ENCODE measurements around the gene SMYD3. TPM values are rescaled to one million over a fixed set of nuclear protein-coding genes. Genes with fewer than 3 reads are reported as not detected.
"Not testable (repeated sequence)": the region's sequence is repeated elsewhere in the genome, so short reads cannot be mapped to it uniquely, and the experiment has no call there.

The SMYD3 gene
- total and polyA plus RNA-seq, 2 of the 4 experiments (the other 2 are of a cell fraction) = 26.5 to 37.6 TPM

DNA sequence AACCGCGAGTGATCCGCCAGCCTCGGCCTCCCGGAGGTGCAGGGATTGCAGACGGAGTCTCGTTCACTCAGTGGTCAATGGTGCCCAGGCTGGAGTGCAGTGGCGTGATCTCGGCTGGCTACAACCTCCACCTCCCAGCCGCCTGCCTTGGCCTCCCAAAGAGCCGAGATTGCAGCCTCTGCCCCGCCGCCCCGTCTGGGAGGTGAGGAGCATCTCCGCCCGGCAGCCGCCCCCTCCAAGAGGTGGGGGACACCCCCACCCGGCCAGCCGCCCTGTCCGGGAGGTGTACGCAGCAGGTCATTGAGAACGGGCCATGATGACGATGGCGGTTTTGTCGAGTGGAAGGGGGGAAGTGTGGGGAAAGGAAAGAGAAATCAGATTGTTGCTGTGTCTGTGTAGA is 732.1 kb downstream of the SMYD3 start:
- H4K91ac ChIP-seq (ENCODE audit: insufficient read depth, low read depth, low read length); H3K9me1 ChIP-seq (ENCODE audit: insufficient read depth, low read length); H2AK9ac ChIP-seq (replicated peaks; ENCODE audit: low read depth, low read length, poor library complexity); H4K20me1 ChIP-seq (ENCODE audit: insufficient read depth, low read length); H3K9ac ChIP-seq (ENCODE audit: low read depth, low read length); H3K18ac ChIP-seq (ENCODE audit: low read depth, low read length); H2AFZ ChIP-seq (replicated peaks; ENCODE audit: low read length, poor library complexity); POLR2A ChIA-PET (ENCODE audit: unreplicated experiment); CTCF ChIA-PET; dilution Hi-C loops (cut with HindIII; ENCODE audit: low sequenced_read_pairs, unreplicated experiment); in situ Hi-C loops (cut with MboI; ENCODE audit: low sequenced_read_pairs); DNase-seq; H3K27ac ChIP-seq (ENCODE audit: insufficient read depth, low read length); H2BK5ac ChIP-seq (ENCODE audit: low read depth, low read length, poor library complexity, severe bottlenecking); H4K8ac ChIP-seq (ENCODE audit: low read depth in 2 of 2, low read length in 2 of 2); H2BK20ac ChIP-seq (ENCODE audit: low read depth, low read length); ATAC-seq (ENCODE audit: low read depth); H4K5ac ChIP-seq (ENCODE audit: low read depth, low read length); H2BK120ac ChIP-seq (ENCODE audit: low read depth, low read length); H3K23ac ChIP-seq (ENCODE audit: low read depth, low read length); H3K36me3 ChIP-seq (ENCODE audit: control insufficient read depth, insufficient read depth, low read length); H2BK15ac ChIP-seq (ENCODE audit: low read depth, low read length); H2AK5ac ChIP-seq (ENCODE audit: low read depth, low read length); H3K4me1 ChIP-seq (ENCODE audit: control insufficient read depth, insufficient read depth, low read length); H3K4me3 ChIP-seq (ENCODE audit: insufficient read depth, low read depth, low read length); H3K4me2 ChIP-seq (ENCODE audit: low read depth, low read length); H3K79me1 ChIP-seq (ENCODE audit: low read depth in 1 of 2, low read length in 2 of 2); H3K14ac ChIP-seq (replicated peaks; ENCODE audit: low read depth, low read length); H3K9me3 ChIP-seq (ENCODE audit: control insufficient read depth, insufficient read depth, low read length); H3K4ac ChIP-seq (ENCODE audit: low read depth, low read length); BruUV-seq (replicated peaks); H3K56ac ChIP-seq (ENCODE audit: extremely low read depth, insufficient read depth, low read length); H3K27me3 ChIP-seq (ENCODE audit: control insufficient read depth, insufficient read depth, low read length): not testable (repeated sequence)
- WGBS, 2 experiments (ENCODE audit: extremely low coverage in 2 of 2, insufficient read length in 1 of 2) = no CpG with 5 or more reads among the region's 25 CpGs
- intact Hi-C loops (cut with micrococcal nuclease) = loop anchor here (10.0 kb wide), 1 partner anchor 180 kb away; no protein-coding TSS in a partner anchor
